ENCODE results near the gene TAF8.
"Not testable (repeated sequence)": the region's sequence is repeated elsewhere in the genome, so short reads cannot be mapped to it uniquely, and the experiment has no call there.

TAF8 gene

GRCh38 chr6:42029062-42029685 is 21.1 kb upstream of the TAF8 start:
- DNase-seq: no peak

GRCh38 chr6:42029881-42030280 is 20.4 kb upstream of the TAF8 start:
- DNase-seq: no peak

- DNase-seq: no peak
Observed at GRCh38 chr6:42030585-42031506, 19.5 kb upstream of the TAF8 start.

- DNase-seq: no peak
Observed at GRCh38 chr6:42032366-42032765, 18.0 kb upstream of the TAF8 start.

GRCh38 chr6:42037669-42038068 is 12.7 kb upstream of the TAF8 start:
- DNase-seq: not testable (repeated sequence)

GRCh38 chr6:42038163-42038562 is 12.2 kb upstream of the TAF8 start:
- no peak for DNase-seq

GRCh38 chr6:42038811-42039408 is 11.4 kb upstream of the TAF8 start:
- DNase-seq: no peak

GRCh38 chr6:42040856-42041480 is 9.4 kb upstream of the TAF8 start:
- DNase-seq: no peak

GRCh38 chr6:42041481-42042053 is 8.8 kb upstream of the TAF8 start:
- DNase-seq: no peak

GRCh38 chr6:42042108-42042507 is 8.2 kb upstream of the TAF8 start:
- no peak for DNase-seq

- peak; percentile 82 for DNase-seq
Observed at GRCh38 chr6:42043787-42044475, 6.4 kb upstream of the TAF8 start.

- DNase-seq: peak; percentile 77
Observed at GRCh38 chr6:42045538-42046460, 4.5 kb upstream of the TAF8 start.

- DNase-seq: no peak
Observed at GRCh38 chr6:42046464-42047212, 3.7 kb upstream of the TAF8 start.

GRCh38 chr6:42047213-42047590 is 3.1 kb upstream of the TAF8 start:
- DNase-seq: no peak

- no peak for DNase-seq
Observed at GRCh38 chr6:42047790-42048405, 2.4 kb upstream of the TAF8 start.

- DNase-seq: no peak
Observed at GRCh38 chr6:42049116-42049809, 1.1 kb upstream of the TAF8 start.

GRCh38 chr6:42049948-42050296 is 402 bp upstream of the TAF8 start:
- peak; percentile 42 for DNase-seq

GRCh38 chr6:42051268-42051653 is 937 bp downstream of the TAF8 start:
- DNase-seq: no peak

- no peak for DNase-seq
Observed at GRCh38 chr6:42053601-42054000, 3.3 kb downstream of the TAF8 start.

- DNase-seq: no peak
Observed at GRCh38 chr6:42059743-42060142, 9.4 kb downstream of the TAF8 start.

Measured in CD4-positive, alpha-beta T cell treated with Interferon gamma for 1 hour (primary cell).